Measurements from ENCODE around the gene MAP3K4.

Gene MAP3K4

DNA sequence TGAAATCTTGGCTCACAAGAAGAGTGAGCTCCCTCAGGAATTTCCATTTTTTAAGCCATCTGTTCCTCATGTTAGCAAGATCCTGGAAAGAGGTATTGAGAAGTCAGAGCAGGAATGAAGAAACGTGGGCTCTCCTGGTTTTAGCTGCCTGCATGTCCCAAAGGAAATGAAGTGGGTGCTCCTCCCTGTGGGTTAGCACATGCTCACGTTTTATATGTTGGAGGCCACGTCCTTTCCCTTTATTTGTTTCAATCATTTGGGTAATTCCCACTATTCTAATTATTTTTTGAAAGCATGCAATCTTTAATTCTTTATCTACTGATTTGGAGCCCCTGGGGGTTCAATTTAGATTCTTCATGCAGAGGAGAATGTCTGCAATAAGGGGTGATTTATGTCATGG, 4.3 kb upstream of the MAP3K4 start:
- Mint-ChIP-seq H3K27ac (no peak overlapping the region), H3K4me1 (no peaks in the 10 kb centered on the region), H3K36me3 (peaks cover 6% of the 10 kb centered on the region), H3K9me3 (peaks cover 10% of the 10 kb centered on the region), H3K27me3 (no peaks in the 10 kb centered on the region), H3K4me3 (no peak overlapping the region)

DNA sequence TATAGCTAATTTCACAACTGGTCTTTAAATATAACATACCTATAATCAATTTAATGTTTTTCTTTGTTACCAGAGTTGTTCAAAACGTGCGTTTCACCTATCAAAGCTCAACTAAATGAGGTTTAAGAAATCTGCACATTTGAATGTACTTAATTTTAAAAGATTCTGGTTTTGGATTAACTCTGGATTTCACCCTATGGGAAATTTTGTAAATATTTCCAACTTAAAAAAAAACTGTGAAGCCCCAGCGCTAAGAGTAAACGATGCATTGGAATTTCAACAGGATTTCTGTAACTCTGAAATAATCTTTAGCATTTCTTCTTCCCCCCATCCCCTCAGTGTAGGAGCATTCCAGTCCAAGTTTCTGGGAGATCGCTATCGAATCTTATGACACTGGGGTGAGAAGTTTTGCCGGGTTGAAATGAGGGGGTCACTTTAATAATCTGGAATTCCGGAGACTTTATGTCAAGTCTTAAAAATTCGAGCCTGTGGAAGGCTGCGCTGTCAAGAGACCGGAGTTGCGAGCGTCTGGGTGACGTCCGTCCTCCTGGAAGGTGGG, 643 bp upstream of the MAP3K4 start:
- H3K4me3 Mint-ChIP-seq: peak overlapping the region; percentile 97
- peak overlapping the region; percentile 77 for H3K27ac Mint-ChIP-seq
- no peaks in the 10 kb centered on the region for H3K27me3 Mint-ChIP-seq
- H3K4me1 Mint-ChIP-seq: peaks cover 29% of the 10 kb centered on the region
- H3K36me3 Mint-ChIP-seq: no peaks in the 10 kb centered on the region
- H3K9me3 Mint-ChIP-seq: no peaks in the 10 kb centered on the region

DNA sequence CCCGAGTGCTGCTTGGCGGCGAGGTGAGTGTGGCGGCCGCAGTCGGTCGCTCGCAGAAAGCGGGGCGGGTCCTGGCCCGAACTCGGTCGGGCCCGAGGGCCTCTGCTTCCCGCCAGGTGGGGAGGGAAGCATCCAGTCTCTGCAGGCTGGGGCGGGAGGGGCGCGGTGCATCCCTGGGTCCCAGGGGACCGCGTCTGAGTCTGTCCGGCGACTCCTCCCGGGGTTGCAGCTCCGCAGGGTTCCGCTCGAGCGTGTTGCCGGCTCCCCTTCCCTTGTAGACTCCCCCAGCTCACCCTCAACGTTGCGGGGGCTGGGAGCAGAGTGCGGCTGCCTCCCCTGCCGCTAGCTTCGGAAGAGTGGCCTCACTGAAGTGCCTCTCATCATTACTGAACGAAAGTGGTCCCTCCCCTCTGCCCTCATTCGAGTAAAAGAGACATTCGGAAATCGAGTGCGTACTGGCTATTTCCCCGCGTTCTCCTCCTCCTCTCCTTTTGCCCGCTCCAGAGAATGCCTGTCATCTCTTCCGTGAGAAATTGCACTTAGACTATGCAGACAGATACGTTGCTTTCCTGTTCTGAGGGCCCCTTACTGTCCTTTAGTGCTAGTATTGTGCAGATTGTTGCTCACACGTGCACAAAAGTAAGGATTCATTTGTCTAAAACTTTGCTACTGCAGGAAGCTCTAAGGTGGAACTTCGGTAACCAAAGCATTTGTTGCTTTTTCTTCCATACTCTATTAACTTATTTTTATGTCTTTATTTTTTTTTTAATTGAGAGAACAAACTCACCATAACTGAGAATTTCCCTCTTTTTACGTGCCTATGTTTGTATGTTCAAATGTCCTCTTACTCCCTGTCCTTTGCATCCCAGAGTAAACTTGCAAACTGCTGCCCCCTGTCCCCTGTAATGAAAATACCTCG, 751 bp downstream of the MAP3K4 start:
- Mint-ChIP-seq H3K4me1 (peaks cover 41% of the 10 kb centered on the region), H3K36me3 (no peaks in the 10 kb centered on the region), H3K27ac (peak overlapping the region; percentile 96), H3K4me3 (peak overlapping the region; percentile 97), H3K27me3 (no peaks in the 10 kb centered on the region), H3K9me3 (no peaks in the 10 kb centered on the region)

DNA sequence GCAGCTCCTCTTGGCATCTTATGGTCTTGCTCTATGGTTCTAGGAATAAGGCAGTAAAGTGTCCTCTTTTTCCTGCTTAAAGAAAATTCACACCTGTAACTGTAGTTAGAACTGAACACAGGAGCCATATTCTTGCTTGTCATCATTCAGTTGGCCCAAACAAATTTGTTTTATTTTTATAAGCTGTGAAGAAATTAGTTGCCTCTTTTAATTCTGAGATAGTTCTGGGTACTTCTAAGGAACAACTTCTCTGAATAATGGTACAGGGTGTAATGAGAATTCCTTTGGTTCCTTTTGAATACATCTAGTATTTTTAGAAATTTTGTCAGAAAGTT, 1.4 kb downstream of the MAP3K4 start:
- H3K27ac Mint-ChIP-seq: peak overlapping the region; percentile 96
- H3K9me3 Mint-ChIP-seq: no peaks in the 10 kb centered on the region
- peaks cover 46% of the 10 kb centered on the region for H3K4me1 Mint-ChIP-seq
- H3K36me3 Mint-ChIP-seq: no peaks in the 10 kb centered on the region
- no peaks in the 10 kb centered on the region for H3K27me3 Mint-ChIP-seq
- H3K4me3 Mint-ChIP-seq: peak overlapping the region; percentile 97

DNA sequence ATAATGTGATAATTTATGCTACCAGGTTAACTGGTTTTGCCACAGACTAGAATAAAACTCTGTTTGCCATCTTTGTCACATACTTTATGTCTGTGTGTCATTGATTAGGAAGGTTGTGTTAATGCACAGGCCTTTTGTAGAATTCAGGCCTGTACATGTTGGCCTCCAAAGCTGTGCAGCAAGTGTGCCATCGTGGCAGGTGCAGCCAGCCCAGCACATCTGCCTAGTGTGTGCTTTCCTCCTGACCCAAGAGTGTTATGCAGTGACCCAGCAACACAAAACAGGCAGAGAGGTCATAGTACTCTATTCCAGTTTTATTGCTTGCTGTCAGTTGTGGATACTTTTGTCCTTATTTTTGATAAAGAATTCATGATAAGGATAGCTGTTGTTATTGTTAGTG, 3.7 kb downstream of the MAP3K4 start:
- no peaks in the 10 kb centered on the region for H3K9me3 Mint-ChIP-seq
- no peak overlapping the region for H3K4me3 Mint-ChIP-seq
- peaks cover 60% of the 10 kb centered on the region for H3K4me1 Mint-ChIP-seq
- no peak overlapping the region for H3K27ac Mint-ChIP-seq
- H3K27me3 Mint-ChIP-seq: no peaks in the 10 kb centered on the region
- no peaks in the 10 kb centered on the region for H3K36me3 Mint-ChIP-seq

DNA sequence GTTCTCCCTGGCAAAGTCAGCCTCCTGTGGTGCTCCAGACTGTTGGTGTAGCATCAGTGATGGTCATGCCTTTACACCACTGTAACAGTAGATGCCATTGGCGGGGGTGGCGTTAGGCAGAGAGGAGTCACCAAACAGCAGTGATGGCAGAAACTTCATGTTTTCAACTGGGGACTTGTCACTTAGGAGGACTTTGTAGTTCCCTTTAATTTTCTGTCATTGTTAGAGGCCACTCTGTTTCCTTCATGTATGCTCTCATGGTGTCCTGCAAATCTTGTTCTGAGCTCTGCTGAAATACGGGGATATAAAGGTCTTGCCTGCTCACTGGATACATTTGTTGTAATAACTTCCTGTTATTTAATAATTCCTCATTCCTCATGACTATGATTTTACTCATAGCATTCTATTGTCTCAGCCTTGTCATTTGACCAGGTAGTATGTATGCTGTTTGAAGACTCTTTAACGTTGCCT, 4.6 kb downstream of the MAP3K4 start:
- Mint-ChIP-seq H3K27ac (no peak overlapping the region), H3K4me3 (no peak overlapping the region), H3K9me3 (no peaks in the 10 kb centered on the region), H3K27me3 (no peaks in the 10 kb centered on the region), H3K4me1 (peaks cover 64% of the 10 kb centered on the region), H3K36me3 (no peaks in the 10 kb centered on the region)

DNA sequence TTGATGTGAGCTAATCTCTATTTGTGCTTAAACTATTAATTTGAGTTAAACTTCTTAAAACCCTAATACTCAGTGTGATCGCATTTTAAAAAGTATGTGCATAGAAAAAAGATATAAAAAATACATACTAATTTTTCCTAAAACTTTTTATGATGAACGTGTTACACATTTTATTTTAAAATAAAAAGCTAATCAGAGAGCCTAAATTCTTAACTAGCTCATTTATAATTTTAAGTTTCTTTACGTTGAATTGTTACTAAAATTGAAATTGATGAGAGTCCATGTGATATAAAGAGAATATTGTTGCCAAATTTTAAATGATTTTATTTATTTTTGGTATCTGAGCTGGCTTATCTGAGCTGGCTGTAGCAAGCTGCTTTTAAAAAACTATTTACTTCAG, 6.6 kb downstream of the MAP3K4 start:
- no peaks in the 10 kb centered on the region for H3K27me3 Mint-ChIP-seq
- peaks cover 73% of the 10 kb centered on the region for H3K4me1 Mint-ChIP-seq
- H3K27ac Mint-ChIP-seq: no peak overlapping the region
- no peak overlapping the region for H3K4me3 Mint-ChIP-seq
- no peaks in the 10 kb centered on the region for H3K9me3 Mint-ChIP-seq
- no peaks in the 10 kb centered on the region for H3K36me3 Mint-ChIP-seq

DNA sequence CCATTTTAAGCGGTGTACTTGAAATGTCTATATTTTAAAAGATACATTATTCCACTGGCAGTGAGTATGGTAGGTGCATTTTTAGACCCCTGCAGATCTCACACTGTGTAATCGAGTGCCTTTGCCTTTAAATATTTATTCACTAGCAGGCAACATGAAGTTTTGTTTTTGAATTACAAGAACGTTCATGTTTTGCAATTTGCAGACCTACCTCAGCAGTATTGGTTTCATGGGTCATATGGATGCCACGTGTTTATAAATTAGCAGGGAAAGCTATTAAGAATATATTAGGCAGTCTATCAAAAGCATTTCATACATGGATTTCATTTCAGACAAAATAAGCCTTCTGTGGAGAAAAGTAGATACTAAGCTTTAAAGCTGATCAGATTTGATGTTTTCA, 7.2 kb downstream of the MAP3K4 start:
- H3K4me1 Mint-ChIP-seq: peaks cover 68% of the 10 kb centered on the region
- no peaks in the 10 kb centered on the region for H3K9me3 Mint-ChIP-seq
- no peaks in the 10 kb centered on the region for H3K36me3 Mint-ChIP-seq
- H3K27me3 Mint-ChIP-seq: no peaks in the 10 kb centered on the region
- H3K27ac Mint-ChIP-seq: no peak overlapping the region
- no peak overlapping the region for H3K4me3 Mint-ChIP-seq

DNA sequence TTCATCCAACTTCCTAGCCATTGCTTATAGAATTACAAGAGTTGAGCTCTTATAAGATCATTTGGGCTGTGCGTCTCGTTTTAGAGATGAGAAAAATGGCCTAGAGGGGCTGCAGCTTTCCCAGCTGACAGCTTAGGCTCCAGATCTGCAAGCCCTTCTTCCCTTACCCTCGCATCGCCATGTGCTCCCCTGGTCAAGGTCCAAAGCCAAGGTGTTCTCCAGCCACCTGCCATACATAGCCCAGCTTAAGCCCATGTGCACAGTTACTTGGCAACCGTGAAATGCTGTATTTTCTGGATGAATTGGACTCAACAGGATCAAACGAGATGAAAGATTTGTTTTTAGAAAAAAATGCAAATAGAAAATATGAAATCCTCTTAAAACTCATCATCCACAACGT, 7.9 kb downstream of the MAP3K4 start:
- Mint-ChIP-seq H3K27me3 (no peaks in the 10 kb centered on the region), H3K27ac (no peak overlapping the region), H3K4me3 (no peak overlapping the region), H3K9me3 (no peaks in the 10 kb centered on the region), H3K4me1 (peaks cover 66% of the 10 kb centered on the region), H3K36me3 (no peaks in the 10 kb centered on the region)

DNA sequence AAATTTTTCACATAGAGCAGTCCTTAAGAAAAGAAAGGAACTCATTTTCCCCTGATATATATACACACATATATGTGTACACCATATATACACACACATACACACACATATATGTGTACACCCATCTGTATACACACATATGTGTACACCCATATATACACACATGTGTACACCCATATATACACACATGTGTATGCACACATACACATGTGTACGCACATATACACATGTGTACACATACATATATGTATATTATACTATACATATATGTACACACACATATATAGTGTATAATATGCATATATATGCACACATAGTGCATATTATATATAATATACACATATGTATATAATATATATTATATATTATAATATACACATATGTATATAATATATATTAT, 9.1 kb downstream of the MAP3K4 start:
- Mint-ChIP-seq H3K27me3 (no peaks in the 10 kb centered on the region), H3K4me3 (no peak overlapping the region), H3K4me1 (peaks cover 57% of the 10 kb centered on the region)

DNA sequence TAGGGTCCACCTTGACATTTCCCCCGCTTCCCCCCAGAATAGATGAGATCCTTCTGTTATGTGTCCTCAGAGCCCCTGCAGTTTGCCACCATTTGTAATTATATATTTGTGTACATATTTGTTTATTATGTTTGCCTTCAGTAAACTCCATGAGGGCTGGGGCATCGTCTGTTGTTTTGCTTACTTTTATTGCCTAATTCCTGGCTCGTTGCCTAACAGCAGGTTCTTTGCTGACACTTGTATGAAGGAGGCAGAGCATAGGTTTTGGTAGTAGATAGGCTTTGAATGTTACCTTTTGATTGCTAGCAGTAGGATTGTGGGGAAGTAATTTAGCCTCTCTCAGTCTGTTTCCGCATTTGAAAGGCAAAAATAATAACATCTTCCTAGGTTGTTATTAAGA, 9.9 kb downstream of the MAP3K4 start:
- Mint-ChIP-seq H3K9me3 (no peaks in the 10 kb centered on the region), H3K36me3 (no peaks in the 10 kb centered on the region), H3K27me3 (no peaks in the 10 kb centered on the region), H3K27ac (no peak overlapping the region), H3K4me3 (no peak overlapping the region), H3K4me1 (peaks cover 51% of the 10 kb centered on the region)

More for the DNA sequence above, 9.1 kb downstream of the MAP3K4 start:
- Mint-ChIP-seq H3K36me3 (no peaks in the 10 kb centered on the region), H3K27ac (no peak overlapping the region), H3K9me3 (no peaks in the 10 kb centered on the region)

DNA sequence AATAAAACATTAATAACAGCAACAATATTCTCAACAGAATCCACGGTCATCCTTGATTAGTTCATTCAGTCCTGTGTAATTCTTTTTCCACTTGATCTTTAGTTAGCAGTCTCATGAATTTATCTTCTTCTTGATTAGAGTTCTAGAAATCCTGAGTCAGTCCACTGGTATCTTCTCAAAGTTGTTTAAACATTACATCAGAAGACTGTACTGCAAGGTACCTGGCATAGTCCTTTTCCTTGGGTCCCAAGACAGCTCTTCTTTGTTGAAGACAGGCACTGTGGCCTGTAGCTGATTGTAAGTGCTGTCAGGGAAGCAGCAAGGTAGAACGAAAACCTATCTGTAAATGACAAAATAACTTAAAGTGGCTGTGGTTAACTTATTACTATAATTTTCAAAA, 11.8 kb downstream of the MAP3K4 start:
- peaks cover 48% of the 10 kb centered on the region for H3K4me1 Mint-ChIP-seq
- no peak overlapping the region for H3K4me3 Mint-ChIP-seq
- no peaks in the 10 kb centered on the region for H3K27me3 Mint-ChIP-seq
- no peaks in the 10 kb centered on the region for H3K9me3 Mint-ChIP-seq
- H3K27ac Mint-ChIP-seq: no peak overlapping the region
- H3K36me3 Mint-ChIP-seq: no peaks in the 10 kb centered on the region

DNA sequence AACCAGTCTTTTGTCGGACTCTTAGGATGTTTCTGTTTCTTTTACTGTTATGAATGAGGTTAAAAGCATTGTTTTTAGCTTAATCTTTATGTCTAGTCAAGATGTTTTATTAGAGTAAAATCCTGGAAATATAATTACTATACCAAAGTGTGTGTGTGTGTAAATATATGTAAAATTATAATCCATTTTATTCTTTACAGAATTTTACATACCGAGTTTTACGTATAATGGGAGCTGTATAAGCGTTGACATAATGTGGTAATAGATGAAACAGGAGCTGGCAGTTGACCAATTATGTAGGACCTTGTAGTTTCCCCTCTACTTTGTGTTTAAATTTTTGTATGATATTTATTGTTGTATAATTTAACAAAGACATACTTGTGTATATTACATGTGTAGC, 16.7 kb downstream of the MAP3K4 start:
- Mint-ChIP-seq H3K4me1 (peaks cover 54% of the 10 kb centered on the region), H3K4me3 (no peak overlapping the region), H3K36me3 (peaks cover 3% of the 10 kb centered on the region), H3K27me3 (no peaks in the 10 kb centered on the region), H3K27ac (no peak overlapping the region), H3K9me3 (no peaks in the 10 kb centered on the region)

DNA sequence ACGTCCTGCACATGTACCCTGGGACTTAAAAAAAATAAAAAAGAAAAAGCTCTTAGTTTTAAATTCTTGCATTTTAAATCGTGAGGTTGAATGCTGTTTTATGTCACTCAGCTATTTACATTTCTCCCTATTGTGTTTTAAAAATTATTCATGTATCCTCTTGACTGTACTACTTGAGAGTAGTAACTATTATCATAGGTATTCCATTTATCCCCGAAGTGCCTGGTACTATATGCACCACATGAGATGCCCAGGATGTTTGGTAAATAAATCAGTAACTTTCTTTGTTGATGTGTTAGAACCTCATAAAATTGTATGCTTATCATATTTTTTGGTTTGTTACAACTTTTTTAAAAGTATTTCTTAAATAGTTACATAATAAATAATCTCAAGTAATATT, 18.4 kb downstream of the MAP3K4 start:
- Mint-ChIP-seq H3K27me3 (no peaks in the 10 kb centered on the region), H3K36me3 (peaks cover 5% of the 10 kb centered on the region), H3K27ac (no peak overlapping the region), H3K4me3 (no peak overlapping the region), H3K4me1 (peaks cover 61% of the 10 kb centered on the region), H3K9me3 (no peaks in the 10 kb centered on the region)

DNA sequence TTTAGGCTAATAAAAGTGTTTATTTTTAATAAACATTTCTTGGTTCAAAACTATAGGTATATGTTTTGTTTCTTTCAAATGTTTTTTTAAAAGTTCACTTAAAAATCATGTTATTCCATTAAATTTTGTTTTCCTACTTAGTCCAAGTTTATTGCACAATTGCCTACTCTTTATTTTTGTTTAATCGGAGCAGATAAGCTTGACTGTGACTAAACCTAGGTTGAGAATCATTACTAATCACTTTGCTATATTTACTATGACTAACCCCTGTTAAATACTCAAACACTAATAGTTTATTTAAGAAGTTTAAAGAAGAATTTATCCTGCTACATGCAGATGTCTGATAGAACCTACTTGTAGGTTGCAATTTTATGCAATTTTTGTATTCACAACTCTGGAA, 18.8 kb downstream of the MAP3K4 start:
- H3K27ac Mint-ChIP-seq: no peak overlapping the region
- no peak overlapping the region for H3K4me3 Mint-ChIP-seq
- H3K36me3 Mint-ChIP-seq: peaks cover 9% of the 10 kb centered on the region
- H3K9me3 Mint-ChIP-seq: no peaks in the 10 kb centered on the region
- H3K27me3 Mint-ChIP-seq: no peaks in the 10 kb centered on the region
- H3K4me1 Mint-ChIP-seq: peaks cover 65% of the 10 kb centered on the region
